Activated naive CD8-positive, alpha-beta T cell treated with anti-CD3 and anti-CD28 coated beads for 36 hours (primary cell): Measurements from ENCODE around the gene PDZD4. TPM values are rescaled to one million over a fixed set of nuclear protein-coding genes. Genes with fewer than 3 reads are reported as not detected.

Experiments
- DNase-seq: peaks from one replicate; pipeline ENCODE4 v3.0.0; 2021
- H3K27ac Mint-ChIP-seq: one replicate; pipeline ENCODE4 v1.8.0; 2022; ENCODE audit warnings: mild to moderate bottlenecking, moderate library complexity, mixed read lengths
- H3K27me3 Mint-ChIP-seq: one replicate; pipeline ENCODE4 v1.8.0; 2022; ENCODE audit warnings: mild to moderate bottlenecking, mixed read lengths
- H3K36me3 Mint-ChIP-seq: one replicate; pipeline ENCODE4 v1.8.0; 2021; ENCODE audit warnings: mild to moderate bottlenecking, mixed read lengths
- H3K4me1 Mint-ChIP-seq: one replicate; pipeline ENCODE4 v1.8.0; 2021; ENCODE audit warnings: mixed read lengths
- H3K4me3 Mint-ChIP-seq: one replicate; pipeline ENCODE4 v1.8.0; 2022; ENCODE audit warnings: mild to moderate bottlenecking, moderate library complexity, mixed read lengths
- H3K9me3 Mint-ChIP-seq: one replicate; pipeline ENCODE4 v1.8.0; 2022; ENCODE audit warnings: mixed read lengths
- total RNA-seq, 2 experiments: library from RNA; stranded (reverse); gene quantifications; one replicate each; pipeline ENCODE4 v1.2.3, GENCODE V29; 2021

Gene PDZD4, protein sequence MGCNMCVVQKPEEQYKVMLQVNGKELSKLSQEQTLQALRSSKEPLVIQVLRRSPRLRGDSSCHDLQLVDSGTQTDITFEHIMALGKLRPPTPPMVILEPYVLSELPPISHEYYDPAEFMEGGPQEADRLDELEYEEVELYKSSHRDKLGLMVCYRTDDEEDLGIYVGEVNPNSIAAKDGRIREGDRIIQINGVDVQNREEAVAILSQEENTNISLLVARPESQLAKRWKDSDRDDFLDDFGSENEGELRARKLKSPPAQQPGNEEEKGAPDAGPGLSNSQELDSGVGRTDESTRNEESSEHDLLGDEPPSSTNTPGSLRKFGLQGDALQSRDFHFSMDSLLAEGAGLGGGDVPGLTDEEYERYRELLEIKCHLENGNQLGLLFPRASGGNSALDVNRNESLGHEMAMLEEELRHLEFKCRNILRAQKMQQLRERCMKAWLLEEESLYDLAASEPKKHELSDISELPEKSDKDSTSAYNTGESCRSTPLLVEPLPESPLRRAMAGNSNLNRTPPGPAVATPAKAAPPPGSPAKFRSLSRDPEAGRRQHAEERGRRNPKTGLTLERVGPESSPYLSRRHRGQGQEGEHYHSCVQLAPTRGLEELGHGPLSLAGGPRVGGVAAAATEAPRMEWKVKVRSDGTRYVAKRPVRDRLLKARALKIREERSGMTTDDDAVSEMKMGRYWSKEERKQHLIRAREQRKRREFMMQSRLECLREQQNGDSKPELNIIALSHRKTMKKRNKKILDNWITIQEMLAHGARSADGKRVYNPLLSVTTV
- total RNA-seq: under 1 TPM; 0.38 to 0.70 TPM

DNA sequence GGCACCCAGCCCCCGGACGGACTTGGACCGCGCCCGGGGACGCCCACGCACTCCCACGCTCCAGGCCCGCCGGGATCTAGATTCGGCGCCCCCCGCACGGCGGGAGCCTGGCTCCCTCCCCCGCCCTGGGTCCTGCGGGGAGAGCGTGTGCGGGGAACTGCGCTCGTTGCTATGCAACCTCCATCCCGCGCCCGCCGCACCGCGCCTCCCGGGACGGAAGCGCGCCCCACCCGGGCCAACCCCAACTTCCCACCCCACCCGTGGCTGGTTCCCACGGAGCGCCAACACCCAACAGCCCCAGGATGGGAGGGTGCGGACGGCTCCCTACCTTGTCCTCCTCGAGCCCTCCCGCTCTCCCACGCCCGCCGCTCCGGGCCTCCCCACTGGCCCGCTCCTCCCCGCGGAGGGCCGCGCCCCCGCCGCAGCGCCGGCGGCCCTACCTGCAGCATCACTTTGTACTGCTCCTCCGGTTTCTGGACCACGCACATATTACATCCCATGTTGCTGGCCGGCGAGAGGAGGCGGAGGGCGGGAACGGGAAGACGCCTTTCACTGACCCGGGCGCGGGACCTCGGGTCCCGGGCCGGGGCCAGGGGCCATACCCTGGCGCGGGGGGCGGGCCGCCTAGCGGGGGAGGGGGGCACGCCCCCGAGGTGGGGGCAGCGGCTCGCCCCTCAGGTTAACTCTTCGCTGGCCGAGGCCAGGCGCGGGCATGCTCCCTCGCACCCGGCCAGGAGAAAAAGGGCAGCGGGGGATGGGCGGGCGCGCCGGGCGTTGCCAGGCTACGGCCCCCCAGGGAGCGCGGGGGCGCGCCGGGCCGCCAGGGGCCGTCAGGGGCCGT is at the start of gene PDZD4:
TSS of gene PDZD4 (minus strand) at position 746 of the 841 bp plus-strand sequence. CDS start at position 500, 246 bp downstream.
- no peaks in the 10 kb centered on the region for H3K36me3 Mint-ChIP-seq
- peaks cover 9% of the 10 kb centered on the region for H3K27me3 Mint-ChIP-seq
- peak within 1 kb of the TSS; percentile 32 for H3K4me3 Mint-ChIP-seq
- H3K4me1 Mint-ChIP-seq: peaks cover 2% of the 10 kb centered on the region
- no peak within 1 kb of the TSS for H3K27ac Mint-ChIP-seq
- H3K9me3 Mint-ChIP-seq: no peaks in the 10 kb centered on the region
- DNase-seq: peak; percentile 9

DNA sequence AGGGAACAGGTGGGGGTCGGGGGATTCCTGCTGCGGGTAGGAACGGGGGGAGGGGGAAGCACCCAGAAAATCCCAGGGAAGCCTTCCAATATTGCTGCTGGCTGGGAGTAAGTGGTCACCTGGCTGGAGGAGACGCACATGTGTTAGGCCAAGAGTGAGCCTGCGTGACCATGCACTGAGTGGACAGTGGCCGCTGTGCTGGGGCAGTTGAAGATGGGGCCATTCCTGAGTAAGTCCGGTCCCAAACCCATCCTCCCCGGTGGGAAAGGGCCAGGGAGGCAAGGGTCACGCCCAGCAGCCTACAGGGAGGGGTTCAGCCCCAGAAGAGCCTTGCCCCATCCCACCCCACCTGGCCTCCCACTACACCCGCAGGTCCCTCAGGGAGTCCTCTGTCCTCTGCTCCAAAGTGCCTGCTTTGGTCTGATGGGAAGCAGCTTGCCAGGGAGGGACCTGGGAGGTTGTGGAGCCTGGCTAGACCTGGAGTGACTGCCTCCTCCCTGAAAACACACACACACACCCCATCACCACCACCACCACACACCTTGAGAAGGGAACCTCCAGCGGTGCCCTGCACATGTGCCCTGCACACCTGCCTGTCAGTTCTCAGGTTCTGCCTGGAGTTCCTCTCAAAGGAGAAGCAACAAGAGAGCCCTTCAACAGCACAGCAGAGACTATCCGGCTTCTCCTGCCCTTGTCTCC is 49.5 kb upstream of the PDZD4 start:
- Mint-ChIP-seq H3K36me3 (no peaks in the 10 kb centered on the region), H3K4me3 (no peak overlapping the region), H3K4me1 (peaks cover 20% of the 10 kb centered on the region)

DNA sequence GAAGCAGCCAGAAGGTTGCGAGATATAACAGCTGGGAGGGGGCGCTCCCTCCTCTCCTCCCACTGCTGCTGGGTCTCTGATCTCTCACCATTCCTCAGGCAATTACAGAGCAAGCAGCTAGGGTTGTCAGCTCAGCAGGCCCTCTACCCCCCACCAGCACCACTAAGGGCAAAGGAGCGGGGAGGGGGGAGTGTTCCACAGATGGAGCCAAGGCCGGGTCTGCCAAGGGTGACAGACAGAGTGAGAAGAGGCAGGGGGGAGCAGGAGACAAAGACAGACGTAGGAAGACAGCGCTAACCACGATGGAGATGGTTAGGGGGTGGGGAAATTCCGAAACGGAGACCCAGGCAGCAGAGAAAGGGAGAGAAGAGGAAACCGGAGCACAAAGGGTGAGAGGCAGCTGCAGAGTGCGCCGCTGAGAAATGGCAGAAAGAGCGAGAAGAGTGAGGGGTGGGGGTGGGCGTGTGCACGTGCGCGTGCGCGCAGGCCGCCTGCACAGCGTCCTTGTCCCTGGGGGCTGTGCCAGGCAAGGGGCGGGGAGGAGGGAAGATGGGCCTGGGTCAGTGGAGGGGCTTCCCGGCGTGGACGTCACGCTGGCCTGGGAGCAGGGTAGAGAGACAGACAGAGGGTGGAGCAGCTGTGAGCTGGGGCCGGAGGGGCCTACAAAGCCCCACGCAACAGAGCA is 48.8 kb upstream of the PDZD4 start:
- Mint-ChIP-seq H3K27me3 (peaks cover 44% of the 10 kb centered on the region), H3K27ac (no peak overlapping the region), H3K9me3 (no peaks in the 10 kb centered on the region), H3K4me3 (peak overlapping the region; percentile 47), H3K36me3 (no peaks in the 10 kb centered on the region), H3K4me1 (peaks cover 20% of the 10 kb centered on the region)
- DNase-seq: peak; percentile 42

More for the DNA sequence above, 49.5 kb upstream of the PDZD4 start:
- Mint-ChIP-seq H3K9me3 (no peaks in the 10 kb centered on the region), H3K27ac (no peak overlapping the region), H3K27me3 (peaks cover 48% of the 10 kb centered on the region)
- no peak for DNase-seq

DNA sequence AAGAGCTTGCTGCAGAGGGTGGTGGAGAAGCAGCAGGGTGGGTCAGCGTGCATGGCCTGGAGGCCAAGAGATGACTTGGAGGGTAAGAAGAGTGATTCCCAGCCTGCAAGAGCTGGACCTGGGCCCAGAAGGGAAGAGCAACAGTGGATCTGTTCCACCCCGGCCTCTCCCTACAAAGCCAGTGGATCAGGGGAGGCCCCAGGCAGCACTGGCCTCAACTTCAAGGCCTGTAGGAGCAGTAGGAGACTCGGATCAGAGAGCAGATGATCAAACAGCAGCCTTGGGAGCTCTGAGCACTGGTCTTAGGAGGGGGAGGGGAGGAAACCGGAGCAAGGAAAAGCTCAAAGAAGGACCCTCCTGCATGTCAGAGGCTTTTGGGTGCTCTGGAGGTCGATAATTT is 48.0 kb upstream of the PDZD4 start:
- H3K27ac Mint-ChIP-seq: no peak overlapping the region
- peaks cover 37% of the 10 kb centered on the region for H3K27me3 Mint-ChIP-seq
- no peaks in the 10 kb centered on the region for H3K9me3 Mint-ChIP-seq
- H3K4me3 Mint-ChIP-seq: no peak overlapping the region
- no peaks in the 10 kb centered on the region for H3K36me3 Mint-ChIP-seq
- no peak for DNase-seq
- peaks cover 20% of the 10 kb centered on the region for H3K4me1 Mint-ChIP-seq

DNA sequence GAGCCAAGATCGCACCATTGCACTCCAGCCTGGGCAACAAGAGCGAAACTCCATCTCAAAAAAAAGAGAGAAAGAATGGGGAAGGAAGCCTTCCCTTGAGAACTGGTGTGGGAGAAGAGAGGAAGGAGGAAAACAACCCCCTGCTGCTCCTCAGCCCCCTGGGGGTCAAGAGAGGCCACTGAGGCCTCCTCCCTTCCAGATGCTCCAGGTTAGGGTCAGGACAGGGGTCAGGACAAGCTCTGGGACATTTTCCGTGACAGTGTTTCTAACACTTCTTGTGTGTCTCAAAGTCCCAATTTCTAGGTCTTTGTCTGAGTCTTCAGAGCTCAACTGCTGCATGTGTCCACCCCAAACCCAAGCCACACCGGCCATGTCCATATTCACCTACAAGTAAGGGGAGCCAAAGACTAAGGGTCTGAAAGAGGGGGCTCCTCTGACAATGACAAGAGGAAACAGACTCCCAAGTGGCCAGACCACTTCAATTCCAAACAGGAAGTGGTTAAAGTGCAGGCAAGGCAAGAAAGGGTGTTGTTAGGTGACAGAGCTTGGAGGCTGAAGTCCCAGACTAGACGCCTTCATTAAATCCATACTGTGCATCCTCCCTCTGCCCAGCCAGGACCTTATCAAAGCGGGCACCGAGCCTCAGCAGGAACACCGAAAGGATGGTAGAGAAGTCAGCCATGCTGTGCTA is 47.4 kb upstream of the PDZD4 start:
- H3K27me3 Mint-ChIP-seq: peaks cover 39% of the 10 kb centered on the region
- H3K36me3 Mint-ChIP-seq: no peaks in the 10 kb centered on the region
- DNase-seq: no peak
- no peaks in the 10 kb centered on the region for H3K9me3 Mint-ChIP-seq
- no peak overlapping the region for H3K4me3 Mint-ChIP-seq
- H3K4me1 Mint-ChIP-seq: peaks cover 20% of the 10 kb centered on the region
- H3K27ac Mint-ChIP-seq: no peak overlapping the region

DNA sequence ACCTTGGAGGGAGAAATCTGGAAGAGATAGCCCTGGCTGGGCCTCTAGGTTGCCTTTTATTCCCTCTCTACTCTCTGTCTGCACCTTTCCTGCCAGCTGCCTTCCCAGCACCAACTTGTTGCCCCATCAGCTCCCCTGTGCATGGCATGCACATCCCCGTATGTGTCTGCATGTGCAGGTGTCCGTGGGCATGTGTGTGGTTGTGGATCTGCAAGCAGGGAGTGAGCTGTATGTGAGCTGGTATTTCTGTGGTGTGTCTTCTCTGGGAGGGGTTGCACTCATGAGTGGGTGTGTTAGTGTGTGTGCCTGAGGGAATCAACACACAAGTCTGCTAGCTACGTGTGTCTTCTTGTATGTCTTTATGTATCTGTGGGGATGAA is 45.8 kb upstream of the PDZD4 start:
- Mint-ChIP-seq H3K4me1 (peaks cover 18% of the 10 kb centered on the region), H3K9me3 (no peaks in the 10 kb centered on the region), H3K27ac (no peak overlapping the region), H3K27me3 (peaks cover 46% of the 10 kb centered on the region), H3K4me3 (no peak overlapping the region), H3K36me3 (no peaks in the 10 kb centered on the region)
- no peak for DNase-seq

DNA sequence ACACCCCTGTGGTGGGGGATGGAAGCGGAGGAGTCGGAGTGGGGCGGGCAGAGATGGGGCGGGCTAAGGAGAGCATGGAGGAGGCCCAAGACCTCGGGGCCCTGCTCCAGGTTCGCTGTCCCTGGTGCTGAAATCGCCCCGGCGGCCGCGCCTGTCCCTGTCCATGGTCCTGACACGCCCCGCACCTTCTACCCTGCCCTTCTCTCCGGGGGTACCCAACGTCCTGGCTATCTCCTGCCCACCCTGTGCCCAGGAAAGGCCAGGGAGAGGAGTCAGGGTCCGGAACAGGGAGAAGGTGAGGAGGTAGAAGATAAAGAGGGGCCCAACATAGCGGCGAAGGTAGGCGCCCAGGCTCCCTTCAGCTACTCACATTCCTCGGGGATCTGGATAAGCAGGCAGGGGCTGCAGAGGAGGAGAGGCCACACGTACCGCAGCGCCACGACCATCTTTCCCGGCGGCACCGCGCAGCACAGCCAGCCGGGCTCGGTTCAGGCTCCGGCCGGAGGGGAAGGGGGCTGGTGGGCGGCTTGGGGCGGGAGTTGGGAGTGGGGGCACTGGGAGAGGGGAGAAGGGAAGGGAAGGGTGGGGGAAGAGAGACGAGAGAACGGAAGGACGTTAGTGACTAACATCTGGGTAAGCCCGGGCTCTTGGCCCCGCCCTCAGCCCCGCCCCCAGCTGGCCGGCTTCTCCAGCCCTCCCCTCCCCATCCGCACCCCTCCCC is 45.2 kb upstream of the PDZD4 start:
- no peak overlapping the region for H3K27ac Mint-ChIP-seq
- no peak overlapping the region for H3K4me3 Mint-ChIP-seq
- no peaks in the 10 kb centered on the region for H3K36me3 Mint-ChIP-seq
- peaks cover 43% of the 10 kb centered on the region for H3K27me3 Mint-ChIP-seq
- peaks cover 18% of the 10 kb centered on the region for H3K4me1 Mint-ChIP-seq
- peak; percentile 61 for DNase-seq
- H3K9me3 Mint-ChIP-seq: no peaks in the 10 kb centered on the region

DNA sequence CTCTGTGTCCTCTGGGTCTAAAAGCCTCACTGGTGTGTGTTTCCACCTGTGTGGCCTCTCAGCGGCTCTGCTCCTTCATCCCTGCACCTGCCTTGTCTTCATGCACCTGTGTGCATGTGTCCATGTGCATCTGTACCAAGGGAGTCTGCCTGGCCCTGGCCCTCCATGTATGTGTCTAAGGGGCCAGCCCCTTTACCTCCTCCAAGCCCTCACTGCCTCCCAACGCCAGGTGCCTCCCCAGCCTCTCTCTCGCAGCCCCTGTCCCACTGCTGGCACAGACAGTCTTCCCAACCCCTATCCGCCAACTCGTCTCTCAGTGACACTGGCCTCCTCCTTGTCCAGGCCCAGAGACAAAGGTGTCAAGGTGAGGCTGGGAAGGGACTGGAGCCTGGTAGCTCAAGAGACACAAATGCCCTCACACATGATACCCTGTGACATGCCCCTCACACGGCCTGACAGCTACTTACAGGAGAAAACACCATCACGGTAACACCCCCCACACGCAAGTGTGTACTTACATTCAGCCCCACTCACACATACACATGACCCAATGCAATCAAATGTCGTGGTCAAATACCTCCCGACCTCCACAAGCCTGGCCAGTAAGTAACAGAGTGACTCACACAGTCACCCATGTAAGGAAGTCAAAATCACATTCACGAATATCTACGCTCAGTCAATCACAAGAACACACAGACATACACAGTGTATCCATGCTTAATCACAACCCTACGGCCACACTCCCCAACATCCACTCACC is 44.2 kb upstream of the PDZD4 start:
- no peaks in the 10 kb centered on the region for H3K36me3 Mint-ChIP-seq
- H3K27ac Mint-ChIP-seq: no peak overlapping the region
- DNase-seq: no peak
- H3K27me3 Mint-ChIP-seq: peaks cover 41% of the 10 kb centered on the region
- H3K9me3 Mint-ChIP-seq: no peaks in the 10 kb centered on the region
- no peak overlapping the region for H3K4me3 Mint-ChIP-seq
- peaks cover 16% of the 10 kb centered on the region for H3K4me1 Mint-ChIP-seq

DNA sequence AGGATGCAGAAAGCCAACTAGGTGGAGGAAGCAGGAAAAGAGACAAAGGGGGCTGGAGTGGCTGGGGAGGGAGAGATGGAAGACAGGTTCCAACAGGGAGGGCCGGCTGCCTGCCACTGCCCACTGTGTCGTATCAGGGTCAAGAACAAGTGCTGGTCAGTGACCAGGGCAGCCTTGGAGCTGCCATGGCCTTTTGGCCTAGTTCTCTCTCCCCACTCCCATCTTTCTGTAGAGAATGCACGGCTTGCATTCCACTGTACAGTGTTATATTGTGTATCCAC is 43.7 kb upstream of the PDZD4 start:
- Mint-ChIP-seq H3K36me3 (no peaks in the 10 kb centered on the region), H3K4me1 (peaks cover 12% of the 10 kb centered on the region), H3K27me3 (peaks cover 36% of the 10 kb centered on the region), H3K9me3 (no peaks in the 10 kb centered on the region), H3K4me3 (no peak overlapping the region), H3K27ac (no peak overlapping the region)
- DNase-seq: no peak

DNA sequence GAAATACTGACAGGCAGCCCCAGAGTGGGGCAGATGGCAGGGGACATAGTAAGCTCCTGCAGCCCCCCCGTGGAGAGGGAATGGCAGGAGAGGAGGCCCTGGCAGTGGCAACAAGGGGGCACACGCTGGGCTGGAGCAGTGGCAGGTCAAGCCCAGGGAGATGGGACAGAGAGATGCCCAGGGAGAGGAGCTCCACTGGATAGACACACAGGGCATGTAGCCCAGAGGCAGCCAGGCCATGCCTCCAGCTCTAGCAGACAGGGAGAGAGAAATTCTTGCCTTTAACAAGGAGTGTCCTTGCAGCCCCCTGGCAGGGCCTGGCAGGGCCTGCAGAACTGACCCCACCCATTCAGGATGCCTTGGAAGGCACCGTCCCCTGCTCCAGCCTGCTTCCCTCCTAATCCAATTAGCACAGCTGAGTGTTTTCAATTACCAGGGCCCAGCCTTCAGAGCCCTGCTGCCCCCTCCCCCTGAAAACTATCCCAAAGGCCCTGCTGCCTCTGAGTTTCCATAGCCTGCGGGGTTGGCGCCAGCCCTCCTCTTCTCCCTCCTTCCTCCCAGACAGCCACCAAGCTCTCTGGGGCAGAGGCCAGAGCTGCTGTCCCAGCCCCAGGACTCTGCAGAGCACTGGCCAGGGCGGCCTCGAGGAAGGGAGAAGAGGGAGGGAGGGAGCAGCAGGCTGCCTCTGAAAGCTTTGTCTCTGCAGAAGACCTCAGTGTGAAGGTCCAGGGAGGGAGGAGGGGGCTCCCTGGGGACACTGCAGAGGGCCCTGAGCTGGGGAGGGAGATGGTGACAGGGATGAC is 43.1 kb upstream of the PDZD4 start:
- Mint-ChIP-seq H3K36me3 (no peaks in the 10 kb centered on the region), H3K9me3 (no peaks in the 10 kb centered on the region), H3K4me3 (no peak overlapping the region), H3K27ac (no peak overlapping the region), H3K27me3 (peaks cover 32% of the 10 kb centered on the region), H3K4me1 (peaks cover 7% of the 10 kb centered on the region)
- DNase-seq: no peak

DNA sequence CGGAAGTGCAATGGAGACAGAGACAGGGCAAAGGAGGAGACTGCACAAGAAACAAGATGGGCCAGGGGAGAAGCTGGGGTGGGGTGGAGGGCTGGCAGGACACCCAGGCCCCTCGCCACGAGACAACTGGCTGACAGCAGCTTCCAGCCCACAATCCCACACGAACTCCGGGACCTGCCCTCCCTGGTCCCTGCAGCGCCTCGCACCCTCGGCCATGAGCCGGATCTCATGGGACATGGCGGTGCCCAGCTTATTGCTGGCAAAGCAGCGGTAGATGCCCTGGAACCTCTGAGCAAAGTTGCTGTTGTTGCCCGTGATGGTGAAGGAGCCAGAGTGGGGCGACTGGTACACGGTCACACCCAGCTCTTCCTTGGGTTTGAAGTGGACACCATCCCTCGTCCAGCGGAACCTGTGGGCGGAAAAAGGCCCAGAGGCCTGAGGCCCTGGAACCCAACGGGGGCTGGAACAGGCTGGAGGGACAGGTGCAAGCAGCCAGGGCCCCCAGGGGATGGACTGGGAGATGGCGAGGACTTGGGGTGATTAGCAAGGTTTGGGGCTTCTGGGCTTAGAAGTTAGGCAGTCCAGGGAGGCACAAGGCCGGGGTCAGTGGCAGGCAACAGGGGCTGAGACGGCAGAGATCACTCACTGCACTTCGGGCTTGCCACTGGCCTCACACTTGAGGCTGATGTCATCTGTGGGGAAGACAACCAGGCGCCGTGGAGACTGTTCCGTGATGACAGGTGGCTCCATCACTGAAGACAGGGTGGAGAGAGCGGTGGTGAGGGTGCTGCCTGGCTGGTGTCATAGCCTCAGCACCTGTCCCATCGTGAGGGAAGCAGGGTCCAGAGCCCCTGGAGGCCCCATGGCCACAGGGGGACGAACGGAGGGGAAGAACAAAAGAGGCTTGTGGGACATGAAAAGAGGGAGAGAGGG is 41.9 kb upstream of the PDZD4 start:
- H3K36me3 Mint-ChIP-seq: no peaks in the 10 kb centered on the region
- H3K4me1 Mint-ChIP-seq: no peaks in the 10 kb centered on the region
- H3K27ac Mint-ChIP-seq: no peak overlapping the region
- H3K27me3 Mint-ChIP-seq: peaks cover 26% of the 10 kb centered on the region
- no peak overlapping the region for H3K4me3 Mint-ChIP-seq
- DNase-seq: no peak
- H3K9me3 Mint-ChIP-seq: no peaks in the 10 kb centered on the region
